IPS-NIHi7 (cell line): ENCODE results near the gene ADAM30.
A peak's percentile ranks its signal among the peaks of the same experiment; 100 is the strongest.
"Not testable (repeated sequence)": the region's sequence is repeated elsewhere in the genome, so short reads cannot be mapped to it uniquely, and the experiment has no call there.

Experiments used
- DNase-seq: peaks from one replicate; pipeline ENCODE4 v3.0.0; 2012; ENCODE audit warnings: mixed read lengths; ENCODE audit errors: extremely low spot score

ADAM30 gene

GRCh38 chr1:119874186-119874585 lies 22.1 kb downstream of the ADAM30 start:
- DNase-seq = no peak

- DNase-seq = no peak
Measured at GRCh38 chr1:119873135-119874015, 22.9 kb downstream of the ADAM30 start.

GRCh38 chr1:119871881-119872280 lies 24.4 kb downstream of the ADAM30 start:
- no peak for DNase-seq

- DNase-seq = peak; percentile 93
Measured at GRCh38 chr1:119870917-119871596, 25.3 kb downstream of the ADAM30 start.

- no peak for DNase-seq
Measured at GRCh38 chr1:119869995-119870394, 26.3 kb downstream of the ADAM30 start.

GRCh38 chr1:119868176-119868575 lies 28.1 kb downstream of the ADAM30 start:
- DNase-seq = no peak

- DNase-seq = no peak
Measured at GRCh38 chr1:119866451-119866850, 29.9 kb downstream of the ADAM30 start.

- DNase-seq = no peak
Measured at GRCh38 chr1:119865627-119866026, 30.7 kb downstream of the ADAM30 start.

- no peak for DNase-seq
Measured at GRCh38 chr1:119862276-119862675, 34.0 kb downstream of the ADAM30 start.

- DNase-seq = no peak
Measured at GRCh38 chr1:119861547-119861946, 34.8 kb downstream of the ADAM30 start.

- DNase-seq = no peak
Measured at GRCh38 chr1:119859647-119860046, 36.7 kb downstream of the ADAM30 start.

- DNase-seq = not testable (repeated sequence)
Measured at GRCh38 chr1:119858556-119859214, 37.6 kb downstream of the ADAM30 start.

- no peak for DNase-seq
Measured at GRCh38 chr1:119858126-119858525, 38.2 kb downstream of the ADAM30 start.

- DNase-seq = no peak
Measured at GRCh38 chr1:119853155-119853554, 43.2 kb downstream of the ADAM30 start.

GRCh38 chr1:119844206-119844605 lies 52.1 kb downstream of the ADAM30 start:
- peak; percentile 32 for DNase-seq
